Esophagus muscularis mucosa (tissue), 3 donors: ENCODE results near the gene CRYL1.

ENCODE experiments used
- CTCF ChIP-seq, 3 experiments: fragments of 200-600 bp in 2 of 3; fragments of 450-650 bp in 1 of 3; sonication (generic) in 2 of 3; IDR thresholded peaks; one replicate each; pipeline ENCODE4 v1.5.1; 2017 to 2019; ENCODE audit warnings: antibody characterized with exemption in 3 of 3, mild to moderate bottlenecking in 2 of 3, moderate library complexity in 1 of 3
- POLR2A ChIP-seq: fragments of 450-650 bp; IDR thresholded peaks from one replicate; pipeline ENCODE4 v1.6.1; 2017; ENCODE audit warnings: antibody characterized with exemption, moderate library complexity, mild to moderate bottlenecking, low read depth
- POLR2AphosphoS5 ChIP-seq, 2 donors: sonication (generic); formaldehyde crosslinking; IDR thresholded peaks; one replicate each; pipeline ENCODE4 v1.6.1; 2017; ENCODE audit warnings: antibody characterized with exemption in 2 of 2

DNA sequence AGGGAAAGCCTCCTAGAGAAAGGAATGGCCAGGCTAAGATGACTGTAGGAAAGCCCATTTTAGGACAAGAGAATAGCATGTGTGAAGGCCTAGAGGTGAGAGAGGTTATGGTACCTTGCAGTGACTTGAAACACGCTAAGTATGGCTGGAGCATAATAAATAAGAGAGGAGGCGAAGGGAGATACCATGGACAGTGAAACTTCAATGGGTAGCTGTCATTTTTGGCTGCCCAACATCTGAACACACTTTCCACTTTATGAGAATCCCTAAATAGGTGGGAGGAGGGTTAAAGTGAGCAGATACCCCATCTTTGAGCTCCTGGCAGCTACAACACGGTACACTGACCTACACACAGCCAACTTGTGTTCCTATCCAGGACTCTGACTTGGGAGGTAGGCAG is 33.3 kb upstream of the CRYL1 start:
- TF ChIP-seq POLR2AphosphoS5 (IDR thresholded peaks at IDR 0.05) (no peak), CTCF (IDR thresholded peaks at IDR 0.05) (no peak), POLR2A (no peak)
